Pulmonary artery endothelial cell (primary cell): ENCODE measurements around the gene EAF1. TPM values are rescaled to one million over a fixed set of nuclear protein-coding genes. Genes with fewer than 3 reads are reported as not detected.
A peak's percentile ranks its signal among the peaks of the same experiment; 100 is the strongest.
"Not testable (repeated sequence)": the region's sequence is repeated elsewhere in the genome, so short reads cannot be mapped to it uniquely, and the experiment has no call there.

Source experiments
- DNase-seq: peaks from one replicate; pipeline ENCODE4 v3.0.0-alpha.2; 2011; ENCODE audit warnings: low read depth, low spot score
- total RNA-seq: library from RNA; depleted of rRNA; stranded (reverse); fragments of >200 nt; gene quantifications from 2 replicates; pipeline ENCODE4 v1.2.3, GENCODE V29; 2014

Gene EAF1
- total RNA-seq: 18.5 and 31.3 TPM in 2 replicates

DNA sequence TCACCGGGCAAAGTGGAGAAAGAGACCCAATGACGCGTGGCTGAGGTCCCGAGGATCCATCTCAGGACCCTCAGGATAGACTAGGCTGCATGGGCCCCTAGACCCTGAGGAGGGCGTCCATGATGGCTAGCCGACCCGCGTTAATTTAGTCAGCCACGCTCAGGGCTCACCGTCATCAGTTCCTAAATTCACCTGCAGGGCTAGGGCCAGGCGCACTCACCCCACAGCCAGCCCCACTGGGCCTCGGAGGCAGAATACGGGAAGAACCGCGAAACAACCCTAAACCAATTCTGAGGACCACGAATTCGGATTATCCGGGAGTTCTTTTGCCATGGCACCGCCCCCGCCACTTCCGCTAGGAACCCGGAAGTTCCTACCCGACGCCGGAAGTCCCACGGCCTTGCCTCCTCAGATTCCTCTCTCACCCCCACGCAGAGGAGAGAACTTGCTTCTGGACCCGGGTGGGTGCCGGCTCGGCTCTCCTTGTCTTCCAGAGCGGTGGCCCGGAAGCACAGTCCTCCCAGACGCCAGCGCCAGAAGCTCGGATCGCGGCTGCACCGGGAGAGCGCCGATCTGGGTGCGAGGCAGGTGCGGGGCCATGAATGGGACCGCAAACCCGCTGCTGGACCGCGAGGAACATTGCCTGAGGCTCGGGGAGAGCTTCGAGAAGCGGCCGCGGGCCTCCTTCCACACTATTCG lies at the start of gene EAF1, which contains the start of gene METTL6:
Gene EAF1, plus strand, starts transcription at position 417 of the 699 bp plus-strand sequence. Its CDS starts 182 bp downstream, at position 599.
Gene METTL6, minus strand, starts transcription at position 363 of the 699 bp plus-strand sequence. CDS start 1,033 bp downstream, outside the sequence.
- DNase-seq: peak; percentile 29

DNA sequence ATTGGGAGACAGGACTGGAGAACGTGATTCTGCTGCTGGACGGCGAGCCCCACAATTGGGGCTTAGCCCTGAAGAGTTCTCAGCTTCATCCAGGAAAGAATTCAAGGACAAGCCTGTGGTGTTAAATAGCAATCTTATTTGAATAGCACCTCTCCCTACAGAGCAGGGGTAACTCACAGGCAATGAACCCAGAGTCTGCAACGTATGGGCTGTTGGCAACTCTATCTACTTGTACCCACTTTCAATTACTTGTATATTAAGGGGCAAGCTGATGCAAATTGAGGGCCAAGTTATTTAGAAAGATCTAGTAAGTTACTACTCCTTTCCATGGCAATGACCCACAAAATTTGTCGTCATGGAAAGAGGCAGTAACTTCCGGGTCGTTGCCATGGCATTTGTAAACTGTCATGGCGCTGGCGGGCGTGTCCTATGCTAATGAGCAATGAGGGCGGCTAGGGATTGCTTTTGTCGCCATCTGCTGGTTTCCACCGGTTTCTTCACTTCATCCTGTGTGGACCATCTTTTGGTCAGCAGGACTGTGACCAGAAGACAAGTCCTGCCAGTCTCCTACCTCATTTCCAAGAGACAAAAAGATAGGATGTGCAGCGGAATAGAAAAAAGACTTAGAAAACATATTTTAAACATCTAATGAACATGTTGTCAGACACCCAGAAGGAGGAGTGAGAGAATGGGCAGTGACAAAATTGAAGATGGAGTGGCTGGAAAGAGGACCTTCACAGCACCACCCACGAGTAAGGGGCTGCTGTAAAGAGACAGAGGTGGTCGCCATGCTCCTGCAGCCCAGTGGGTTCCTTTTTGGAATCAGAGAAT lies 49.2 kb upstream of the EAF1 start:
- DNase-seq: peak; percentile 90

DNA sequence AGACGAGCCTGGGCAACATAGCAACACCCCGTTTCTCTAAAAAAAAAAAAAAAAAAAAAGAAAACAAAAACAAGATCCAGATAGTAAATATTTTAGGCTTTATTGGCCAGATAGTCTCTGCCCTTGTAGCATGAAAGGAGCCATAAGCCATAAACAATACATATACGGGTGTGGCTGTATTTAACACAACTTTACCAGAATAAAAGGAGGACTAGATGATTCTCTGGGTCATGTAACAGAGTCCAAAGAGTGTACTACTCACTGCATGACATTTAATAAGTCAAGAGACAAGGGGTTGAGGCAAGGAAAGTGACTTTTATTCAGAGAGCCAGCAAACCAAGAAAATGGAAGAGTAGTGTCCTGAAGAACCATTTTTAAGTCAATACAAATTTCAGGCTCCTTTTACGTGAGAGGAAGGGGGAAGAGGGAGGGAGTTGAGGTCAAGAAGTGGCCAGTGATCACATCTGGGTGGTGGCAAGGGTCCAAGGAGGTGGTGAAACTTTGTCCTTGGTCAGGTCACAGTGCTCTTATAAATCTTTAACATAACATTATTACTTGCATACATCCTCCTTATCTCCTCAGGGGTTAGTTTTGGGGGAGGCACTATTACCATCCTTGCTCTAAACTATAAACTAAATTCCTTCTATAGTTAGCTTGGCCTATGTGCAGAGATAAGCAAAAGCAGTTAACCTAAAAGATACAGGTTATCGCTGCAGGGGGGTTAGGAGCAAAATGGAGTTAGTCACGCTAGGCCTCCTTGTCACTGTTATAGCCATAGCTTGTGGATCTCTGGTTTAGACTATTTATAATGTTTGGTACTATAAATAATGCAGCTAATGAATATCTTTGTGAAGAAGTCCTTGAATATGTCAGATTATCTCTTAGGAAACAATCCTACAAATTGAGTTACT lies 46.2 kb upstream of the EAF1 start:
- DNase-seq: no peak

DNA sequence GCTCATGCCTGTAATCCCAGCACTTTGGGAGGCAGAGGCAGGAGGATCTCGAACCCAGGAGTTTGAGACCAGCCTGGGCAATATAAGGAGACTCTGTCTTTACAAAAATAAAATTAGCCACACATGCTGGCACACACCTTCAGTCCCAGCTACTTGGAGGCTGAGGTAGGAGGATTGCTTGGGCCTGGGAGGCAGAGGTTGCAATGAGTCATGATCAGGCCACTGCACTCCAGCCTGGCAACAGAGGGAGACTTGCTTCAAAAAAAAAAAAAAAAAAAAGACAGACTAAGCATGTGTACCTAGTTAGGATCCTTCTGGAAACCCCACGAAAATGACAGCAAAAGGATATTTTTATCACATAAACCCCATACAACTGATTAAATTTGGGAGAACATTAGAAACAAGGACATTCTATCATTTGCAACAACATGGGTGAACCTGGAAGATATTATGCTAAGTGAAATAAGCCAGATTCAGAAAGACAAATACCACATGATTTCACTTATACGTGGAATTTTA lies 44.9 kb upstream of the EAF1 start:
- DNase-seq: no peak

DNA sequence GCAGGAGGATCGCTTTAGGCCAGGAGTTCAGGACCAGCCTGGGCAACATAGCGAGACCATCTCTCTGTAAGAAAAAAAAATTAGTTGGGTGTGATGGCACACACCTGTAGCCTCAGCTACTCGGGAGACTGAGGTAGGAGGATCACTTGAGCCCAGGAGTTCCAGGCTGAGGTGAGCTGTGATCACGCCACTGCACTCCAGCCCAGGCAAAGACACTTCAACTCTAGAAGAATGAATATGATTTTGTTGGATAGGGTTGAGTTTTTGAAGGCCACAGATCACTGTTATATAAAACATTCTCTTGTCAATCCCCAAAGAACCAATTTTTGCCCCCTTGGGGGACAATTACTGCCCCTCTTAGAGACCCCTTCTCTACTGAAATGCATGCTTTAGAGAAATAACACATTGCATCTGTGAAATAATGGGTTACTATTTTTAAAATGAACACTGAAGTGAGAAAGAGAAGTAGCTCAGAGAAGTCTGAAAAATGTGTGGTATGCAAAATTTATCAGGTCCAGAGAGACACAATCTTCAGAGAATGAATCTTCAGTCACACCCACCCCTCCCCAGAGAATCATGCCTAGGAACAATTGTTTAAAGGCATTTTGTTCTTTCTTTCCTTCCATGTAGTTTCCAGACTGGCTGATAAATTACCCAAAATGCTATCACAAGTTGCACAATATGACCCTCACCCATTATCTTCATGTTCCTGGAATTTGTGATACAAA lies 42.7 kb upstream of the EAF1 start:
- DNase-seq: no peak

DNA sequence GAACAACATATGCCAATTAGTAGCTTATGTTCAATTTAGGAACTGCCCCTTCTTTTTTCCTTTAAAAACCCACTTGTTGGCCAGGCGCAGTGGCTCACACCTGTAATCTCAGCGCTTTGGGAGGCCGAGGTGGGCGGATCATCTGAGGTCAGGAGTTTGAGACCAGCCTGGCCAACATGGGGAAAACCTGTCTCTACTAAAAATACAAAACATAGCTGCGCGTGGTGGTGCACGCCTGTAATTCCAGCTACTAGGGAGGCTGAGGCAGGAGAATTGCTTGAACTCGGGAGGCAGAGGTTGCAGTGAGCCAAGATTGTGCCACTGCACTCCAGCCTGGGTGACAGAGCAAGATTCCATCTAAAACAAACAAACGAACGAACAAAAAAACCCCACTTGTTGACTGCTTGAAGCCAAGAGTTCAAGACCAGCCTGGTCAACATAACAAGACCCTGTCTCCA lies 42.1 kb upstream of the EAF1 start:
- DNase-seq: not testable (repeated sequence)

DNA sequence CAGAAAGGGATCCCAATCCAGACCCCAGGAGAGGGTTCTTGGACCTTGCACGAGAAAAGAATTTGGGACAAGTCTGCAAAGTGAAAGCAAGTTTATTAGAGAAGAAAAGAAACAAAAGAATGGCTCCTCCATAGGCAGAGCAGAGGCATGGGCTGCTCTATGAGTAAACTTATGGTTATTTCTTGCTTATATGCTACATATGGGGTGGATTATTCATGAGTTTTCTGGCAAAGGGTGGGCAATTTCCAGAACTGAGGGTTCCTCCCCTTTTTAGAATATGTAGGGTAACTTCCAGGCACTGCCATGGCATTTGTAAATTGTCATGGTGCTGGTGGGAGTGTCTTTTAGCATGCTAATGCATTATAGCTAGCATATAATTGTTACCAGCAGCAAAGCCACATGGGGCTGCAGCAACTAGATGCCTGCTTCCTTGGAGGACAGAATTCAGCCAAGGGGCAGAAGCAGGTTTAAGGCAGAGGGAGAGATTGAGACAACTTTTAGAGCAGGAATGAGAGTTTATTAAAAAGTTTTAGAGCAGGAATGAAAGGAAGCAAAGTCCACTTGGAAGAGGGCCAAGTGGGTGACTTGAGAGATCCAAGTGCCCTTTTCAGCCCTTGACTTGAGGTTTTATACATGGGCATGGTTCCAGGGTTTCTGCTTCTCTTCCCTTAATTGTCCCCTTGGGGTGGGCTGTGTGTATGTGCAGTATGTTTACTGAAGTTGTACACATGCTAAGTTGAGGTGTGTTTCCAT lies 41.3 kb upstream of the EAF1 start:
- no peak for DNase-seq

DNA sequence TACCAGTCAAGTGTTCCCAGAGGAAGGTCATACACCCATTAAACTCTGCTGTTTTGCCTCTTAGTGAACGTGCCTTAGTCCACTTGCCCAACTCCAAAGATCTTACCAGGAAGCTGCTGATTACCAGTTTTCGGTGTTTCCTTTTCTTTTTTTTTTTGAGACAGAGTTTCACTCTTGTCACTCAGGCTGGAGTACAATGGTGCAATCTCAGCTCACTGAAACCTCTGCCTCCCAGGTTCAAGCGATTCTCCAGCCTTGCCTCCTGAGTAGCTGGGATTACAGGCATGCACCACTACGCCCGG lies 40.8 kb upstream of the EAF1 start:
- DNase-seq: not testable (repeated sequence)

DNA sequence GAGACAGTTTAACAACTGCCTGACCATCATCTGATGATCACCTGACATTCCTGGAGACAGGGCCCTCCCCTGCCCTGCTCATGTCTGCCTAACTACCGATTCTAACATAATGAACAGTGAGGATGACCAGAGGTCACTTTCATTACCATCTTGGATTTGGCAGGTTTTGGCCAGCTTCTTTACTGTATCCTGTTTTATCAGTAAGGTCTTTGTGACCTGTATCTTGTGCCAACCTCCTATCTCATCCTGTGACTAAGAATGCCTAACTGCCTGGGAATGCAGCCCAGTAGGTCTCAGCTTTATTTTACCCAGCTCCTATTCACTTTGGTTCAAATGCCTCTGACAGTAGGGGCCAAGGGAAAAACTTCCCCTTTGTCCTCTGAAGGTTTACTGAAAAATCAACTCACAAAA lies 40.2 kb upstream of the EAF1 start:
- no peak for DNase-seq

DNA sequence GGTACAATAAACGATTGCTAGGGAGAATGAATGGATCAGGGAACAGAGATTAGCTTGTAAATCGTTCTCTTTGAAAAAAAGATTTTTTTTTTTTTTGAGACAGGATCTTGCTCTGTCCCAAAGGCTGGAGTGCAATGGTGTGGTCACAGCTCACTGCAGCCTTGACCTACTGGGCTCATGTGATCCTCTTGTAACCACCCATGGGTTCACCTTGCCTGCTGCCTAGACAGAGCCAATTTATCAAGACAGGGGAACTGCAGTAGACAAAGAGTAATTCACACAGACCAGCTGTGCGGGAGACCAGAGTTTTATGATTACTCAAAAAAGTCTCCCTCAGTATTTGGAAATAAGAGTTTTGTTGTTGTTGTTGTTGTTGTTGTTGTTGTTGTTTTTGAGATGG lies 39.7 kb upstream of the EAF1 start:
- no peak for DNase-seq

DNA sequence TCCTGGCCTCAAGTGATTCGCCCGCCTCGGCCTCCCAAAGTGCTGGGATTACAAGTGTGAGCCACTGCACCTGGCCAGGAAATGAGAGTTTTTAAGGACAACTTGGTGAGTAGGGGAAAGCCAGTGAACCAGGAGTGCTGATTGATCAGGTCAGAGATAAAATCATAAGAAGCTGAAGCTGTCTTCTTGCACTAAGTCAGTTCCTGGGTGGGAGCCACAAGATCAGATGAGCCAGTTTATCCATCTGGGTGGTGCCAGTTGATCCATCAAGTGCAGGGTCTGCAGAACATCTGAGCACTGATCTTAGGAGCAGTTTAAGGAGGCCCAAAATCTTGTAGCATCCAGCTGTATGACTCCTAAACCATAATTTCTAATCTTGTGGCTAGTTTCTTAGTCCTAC lies 39.1 kb upstream of the EAF1 start:
- not testable (repeated sequence) for DNase-seq

DNA sequence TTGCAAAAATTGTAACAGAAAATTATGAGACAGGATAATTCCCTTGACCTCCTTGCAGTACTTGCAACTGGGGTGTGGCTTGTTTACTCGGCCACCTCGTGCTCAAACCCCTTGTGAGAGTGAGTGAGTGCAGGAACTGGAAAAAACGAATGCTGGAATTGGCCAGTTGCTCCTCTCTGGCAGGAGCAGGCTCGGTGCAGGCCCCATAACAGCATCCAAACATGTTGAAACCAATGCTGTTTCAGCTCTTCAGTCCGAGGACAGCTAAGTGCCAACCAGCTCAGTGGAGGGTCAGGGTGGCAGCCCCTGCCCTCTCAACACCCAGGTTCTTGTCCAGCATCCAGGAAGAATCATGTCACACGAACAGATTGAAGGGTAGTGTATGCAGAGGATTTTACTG lies 36.9 kb upstream of the EAF1 start:
- no peak for DNase-seq

DNA sequence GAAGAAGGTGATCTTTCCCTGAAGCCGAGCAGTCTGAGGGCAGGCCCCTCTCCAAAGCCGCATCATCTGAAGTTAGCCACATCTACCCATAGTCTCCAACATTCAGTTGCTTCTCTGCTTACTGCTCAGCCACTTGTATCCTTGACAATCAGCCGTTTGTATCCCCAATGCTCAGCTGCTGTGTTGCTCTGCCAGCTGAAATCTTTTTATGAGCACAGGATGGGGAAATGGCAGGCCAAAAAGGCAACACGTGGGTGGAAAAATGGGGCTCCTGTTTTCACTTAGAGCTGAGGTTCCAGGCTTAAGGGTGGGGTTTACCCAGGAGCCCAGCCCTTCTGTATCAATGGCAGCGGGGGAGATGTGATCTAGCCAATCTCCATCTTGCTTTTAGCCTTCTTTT lies 36.4 kb upstream of the EAF1 start:
- no peak for DNase-seq

DNA sequence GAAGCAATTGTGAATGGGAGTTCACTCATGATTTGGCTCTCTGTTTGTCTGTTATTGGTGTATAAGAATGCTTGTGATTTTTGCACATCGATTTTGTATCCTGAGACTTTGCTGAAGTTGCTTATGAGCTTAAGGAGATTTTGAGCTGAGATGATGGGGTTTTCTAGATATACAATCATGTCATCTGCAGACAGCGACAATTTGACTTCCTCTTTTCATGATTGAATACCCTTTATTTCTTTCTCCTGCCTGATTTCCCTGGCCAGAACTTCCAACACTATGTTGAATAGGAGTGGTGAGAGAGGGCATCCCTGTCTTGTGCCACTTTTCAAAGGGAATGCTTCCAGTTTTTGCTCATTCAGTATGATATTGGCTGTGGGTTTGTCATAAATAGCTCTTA lies 34.1 kb upstream of the EAF1 start:
- DNase-seq: not testable (repeated sequence)

DNA sequence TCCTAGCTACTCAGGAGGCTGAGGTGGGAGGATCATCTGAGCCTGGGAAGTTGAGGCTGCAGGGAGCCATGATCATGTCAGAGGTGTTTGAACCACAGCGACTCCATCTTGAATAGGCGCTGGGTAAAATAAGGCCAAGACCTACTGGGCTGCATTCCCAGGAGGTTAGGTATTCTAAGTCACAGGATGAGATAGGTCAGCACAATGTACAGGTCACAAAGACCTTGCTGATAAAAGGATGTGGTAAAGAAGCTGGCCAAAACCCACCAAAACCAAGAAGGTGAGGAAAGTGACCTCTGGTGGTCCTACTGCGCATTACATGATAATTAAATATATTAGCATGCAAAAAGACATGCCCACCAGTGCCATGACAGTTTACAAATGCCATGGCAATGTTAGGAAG lies 28.7 kb upstream of the EAF1 start:
- DNase-seq: not testable (repeated sequence)

DNA sequence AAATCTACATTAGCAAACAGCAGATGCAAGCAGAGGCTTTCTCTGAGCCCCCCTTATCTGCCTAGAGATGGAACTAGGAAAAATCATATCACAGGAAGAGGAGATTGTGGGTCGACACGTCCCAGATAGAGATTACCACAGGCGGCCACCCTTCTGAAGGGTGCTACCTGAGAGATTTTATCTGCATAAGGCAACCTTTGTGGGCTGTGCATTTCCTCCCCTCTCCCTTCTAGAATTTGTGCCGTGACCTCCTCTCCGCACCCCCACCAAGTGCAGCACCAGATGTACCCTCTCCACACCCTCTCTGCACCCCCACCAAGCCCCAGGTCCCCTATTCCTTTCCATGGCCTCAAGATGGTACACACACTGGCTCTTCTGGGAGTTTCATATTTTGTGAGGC lies 27.4 kb upstream of the EAF1 start:
- DNase-seq: no peak

DNA sequence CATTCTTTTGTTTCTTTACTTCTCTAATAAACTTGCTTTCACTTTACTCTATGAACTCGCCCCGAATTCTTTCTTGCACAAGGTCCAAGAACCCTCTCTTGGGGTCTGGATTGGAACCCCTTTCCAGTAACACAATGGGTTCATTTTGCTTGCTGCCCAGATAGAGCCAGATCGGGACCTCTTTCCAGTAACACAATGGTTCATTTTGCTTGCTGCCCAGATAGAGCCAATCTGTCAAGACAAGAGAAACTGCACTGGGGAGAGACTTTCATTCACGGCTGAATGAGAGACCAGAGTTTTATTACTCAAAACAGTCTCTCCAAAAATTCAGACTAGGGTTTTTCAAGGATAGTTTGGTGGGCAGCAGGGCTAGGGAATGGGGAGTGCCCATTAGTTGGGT lies 25.5 kb upstream of the EAF1 start:
- DNase-seq: no peak

DNA sequence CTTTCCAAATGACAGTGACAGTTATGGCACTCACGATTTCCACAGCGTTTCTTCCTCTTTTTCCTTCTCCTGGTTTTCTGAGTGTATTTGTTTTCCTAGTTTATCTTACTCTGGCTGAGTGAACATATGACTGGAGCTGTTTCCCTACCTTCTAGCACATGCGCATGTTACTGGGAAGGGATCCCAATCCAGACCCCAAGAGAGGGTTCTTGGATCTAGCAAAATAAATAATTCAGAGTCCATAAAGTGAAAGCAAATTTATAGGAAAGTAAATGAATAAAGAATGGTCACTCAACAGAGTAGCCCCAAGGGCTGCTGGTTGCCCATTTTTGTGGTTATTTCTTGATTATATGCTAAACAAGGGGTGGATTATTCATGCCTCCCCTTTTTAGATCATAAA lies 23.9 kb upstream of the EAF1 start:
- DNase-seq: no peak

DNA sequence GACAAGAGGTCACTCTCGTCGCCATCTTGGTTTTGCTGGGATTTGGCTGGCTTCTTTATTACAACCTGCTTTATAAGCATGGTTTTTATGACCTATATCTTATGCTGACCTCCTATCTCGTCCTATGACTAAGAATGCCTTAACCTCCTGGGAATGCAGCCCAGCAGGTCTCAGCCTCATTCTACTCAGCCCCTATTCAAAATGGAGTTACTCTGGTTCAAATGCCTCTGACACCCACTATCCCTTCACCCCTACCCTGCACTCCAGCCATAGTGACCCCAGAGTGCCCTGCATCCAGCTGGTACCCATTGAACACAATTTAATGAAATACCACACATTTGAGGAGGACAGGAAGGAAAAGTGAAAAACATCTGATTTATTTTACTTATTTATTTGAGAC lies 23.4 kb upstream of the EAF1 start:
- no peak for DNase-seq

DNA sequence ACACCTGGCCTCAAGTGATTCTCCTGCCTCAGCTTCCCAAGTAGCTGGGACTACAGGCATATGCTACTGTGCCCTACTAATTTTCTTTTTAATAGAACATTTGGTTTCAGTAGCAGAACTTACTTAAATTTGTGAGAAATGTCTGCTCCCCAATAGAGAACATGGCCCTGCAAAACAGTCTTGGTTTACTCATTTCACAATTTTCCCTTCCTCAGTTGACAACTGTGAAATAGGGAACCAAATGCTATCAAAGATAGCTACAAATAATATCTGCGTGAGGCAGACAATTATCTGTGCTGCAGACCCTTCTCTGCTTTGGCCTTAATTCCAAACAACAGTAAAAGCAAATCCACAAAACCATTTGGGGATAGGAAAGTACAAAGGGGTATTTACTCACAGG lies 22.6 kb upstream of the EAF1 start:
- DNase-seq: no peak
